ENCODE data around the gene PDGFC.

GRCh38 chr4:156766846-156767245 is 204.8 kb downstream of the PDGFC start:
- TF ChIP-seq CTCF (conservative IDR thresholded peaks at IDR 0.05; ENCODE audit: low read length) (no peak), EZH2phosphoT487 (IDR thresholded peaks at IDR 0.05; ENCODE audit: borderline replicate concordance, low read depth, low read length) (no peak)

Data from OCI-LY7 (cell line).